NT2/D1 (cell line): ENCODE results near the gene DAB2IP.

ENCODE experiments used
- DNase-seq: peaks from one replicate; pipeline ENCODE4 v3.0.0-alpha.2; 2011; ENCODE audit warnings: low read depth, low spot score
- H3K27me3 ChIP-seq: 2 replicates; pipeline ENCODE4 v1.6.0; 2011; ENCODE audit warnings: mild to moderate bottlenecking; ENCODE audit not compliant: insufficient read length, insufficient read depth
- H3K36me3 ChIP-seq: 2 replicates; pipeline ENCODE4 v1.6.1; 2011; ENCODE audit warnings: mild to moderate bottlenecking, low read length, mixed read lengths; ENCODE audit not compliant: insufficient read depth, insufficient read length
- H3K4me1 ChIP-seq: 2 replicates; pipeline ENCODE4 v1.5.1; 2011; ENCODE audit not compliant: insufficient read depth, insufficient read length
- H3K4me3 ChIP-seq: 2 replicates; pipeline ENCODE4 v1.5.1; 2011; ENCODE audit warnings: low read depth; ENCODE audit not compliant: insufficient read length
- H3K9ac ChIP-seq: 2 replicates; pipeline ENCODE4 v1.6.0; 2011; ENCODE audit warnings: low read depth; ENCODE audit not compliant: insufficient read length
- H3K9me3 ChIP-seq: 2 replicates; pipeline ENCODE4 v1.5.1; 2011; ENCODE audit warnings: mild to moderate bottlenecking, low read length; ENCODE audit not compliant: insufficient read depth
- SUZ12 ChIP-seq: IDR thresholded peaks from 2 replicates; pipeline ENCODE4 v1.6.1; 2011; ENCODE audit not compliant: insufficient read length, insufficient read depth; ENCODE audit errors: extremely low read depth
- YY1 ChIP-seq: IDR thresholded peaks from 2 replicates; pipeline ENCODE4 v1.6.1; 2011; ENCODE audit not compliant: insufficient read length, insufficient read depth
- ZNF274 ChIP-seq: IDR thresholded peaks from 2 replicates; pipeline ENCODE4 v1.6.1; 2011; ENCODE audit warnings: mild to moderate bottlenecking, low read depth, low read length

DAB2IP gene

DNA sequence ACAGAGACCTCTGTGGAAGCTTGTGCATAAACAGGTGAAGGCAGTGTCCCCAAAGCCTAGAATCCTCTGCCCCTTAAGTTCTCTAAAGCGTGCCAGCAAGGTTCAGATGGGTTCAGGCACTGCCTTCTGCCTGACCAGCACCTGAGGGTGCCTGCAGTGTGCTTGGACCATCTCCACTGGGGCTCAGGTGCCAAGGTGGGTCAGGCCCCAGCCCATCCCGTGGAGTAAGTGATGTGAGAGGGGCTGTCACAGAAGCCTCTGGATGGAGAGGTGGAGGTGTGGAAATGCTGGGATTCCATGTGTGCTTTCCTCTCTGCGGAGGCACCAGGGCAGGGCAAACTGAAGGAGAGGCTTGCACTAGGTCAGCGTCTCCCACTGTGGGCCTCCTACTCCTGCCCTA lies 118.5 kb downstream of the DAB2IP start:
- no peaks in the 10 kb centered on the region for H3K9me3 ChIP-seq
- peaks cover 92% of the 10 kb centered on the region for H3K36me3 ChIP-seq
- H3K27me3 ChIP-seq, result no peaks in the 10 kb centered on the region
- no peaks in the 10 kb centered on the region for H3K4me1 ChIP-seq
- no peak overlapping the region for H3K4me3 ChIP-seq
- TF ChIP-seq ZNF274 (no peak), YY1 (no peak), SUZ12 (no peak)
- no peak for DNase-seq
- H3K9ac ChIP-seq, result no peak overlapping the region

GRCh38 chr9:121770415-121771273 lies 119.2 kb downstream of the DAB2IP start:
- Histone ChIP-seq H3K9ac (no peak overlapping the region), H3K36me3 (peaks cover 92% of the 10 kb centered on the region), H3K9me3 (no peaks in the 10 kb centered on the region), H3K27me3 (no peaks in the 10 kb centered on the region), H3K4me3 (no peak overlapping the region), H3K4me1 (no peaks in the 10 kb centered on the region)
- TF ChIP-seq SUZ12 (no peak), YY1 (no peak), ZNF274 (no peak)
- no peak for DNase-seq

GRCh38 chr9:121771418-121771817 lies 120.0 kb downstream of the DAB2IP start:
- peaks cover 92% of the 10 kb centered on the region for H3K36me3 ChIP-seq
- no peaks in the 10 kb centered on the region for H3K4me1 ChIP-seq
- H3K27me3 ChIP-seq, result no peaks in the 10 kb centered on the region
- no peak for DNase-seq
- no peak overlapping the region for H3K4me3 ChIP-seq
- H3K9ac ChIP-seq, result no peak overlapping the region
- TF ChIP-seq ZNF274, result no peak
- no peak for TF ChIP-seq SUZ12
- TF ChIP-seq YY1, result no peak
- no peaks in the 10 kb centered on the region for H3K9me3 ChIP-seq

GRCh38 chr9:121771851-121772599 lies 120.6 kb downstream of the DAB2IP start:
- Histone ChIP-seq H3K36me3 (peaks cover 92% of the 10 kb centered on the region), H3K4me1 (no peaks in the 10 kb centered on the region), H3K4me3 (no peak overlapping the region), H3K27me3 (no peaks in the 10 kb centered on the region), H3K9ac (no peak overlapping the region), H3K9me3 (no peaks in the 10 kb centered on the region)
- no peak for DNase-seq
- TF ChIP-seq SUZ12 (no peak), YY1 (no peak), ZNF274 (no peak)

- no peak overlapping the region for H3K4me3 ChIP-seq
- H3K9ac ChIP-seq, result no peak overlapping the region
- DNase-seq, result no peak
- H3K9me3 ChIP-seq, result no peaks in the 10 kb centered on the region
- H3K36me3 ChIP-seq, result peaks cover 89% of the 10 kb centered on the region
- TF ChIP-seq YY1, result no peak
- no peak for TF ChIP-seq ZNF274
- TF ChIP-seq SUZ12, result no peak
- H3K27me3 ChIP-seq, result no peaks in the 10 kb centered on the region
- H3K4me1 ChIP-seq, result no peaks in the 10 kb centered on the region
These were observed 121.3 kb downstream of the DAB2IP start for GRCh38 chr9:121772600-121773285.

DNA sequence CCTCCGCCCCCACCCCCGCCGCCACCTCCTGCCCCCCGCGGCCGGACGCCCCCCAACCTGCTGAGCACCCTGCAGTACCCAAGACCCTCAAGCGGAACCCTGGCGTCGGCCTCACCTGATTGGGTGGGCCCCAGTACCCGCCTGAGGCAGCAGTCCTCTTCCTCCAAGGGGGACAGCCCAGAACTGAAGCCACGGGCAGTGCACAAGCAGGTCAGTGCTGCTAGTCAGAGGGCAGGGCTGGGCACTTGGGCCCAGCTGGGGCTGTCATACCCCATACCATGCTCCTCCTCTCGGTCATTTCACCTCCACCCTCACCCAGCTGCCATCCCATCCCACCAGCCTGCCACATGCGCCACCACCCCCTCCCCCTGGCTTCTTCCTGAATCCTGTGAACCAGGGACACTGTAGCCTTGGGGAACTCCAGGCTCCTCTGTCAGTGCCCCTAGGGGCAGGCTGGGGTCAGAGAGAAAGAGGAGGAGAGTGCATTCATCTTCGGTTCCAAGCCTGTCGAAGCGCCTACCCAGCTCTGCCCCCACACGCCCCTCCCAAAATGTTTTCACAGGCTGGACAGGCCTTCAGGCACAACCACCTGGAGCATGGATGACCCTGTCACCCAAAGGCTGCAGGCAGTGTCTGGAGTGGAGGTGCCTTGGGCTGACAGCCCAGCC lies 122.0 kb downstream of the DAB2IP start:
- no peak overlapping the region for H3K9ac ChIP-seq
- DNase-seq, result no peak
- no peaks in the 10 kb centered on the region for H3K27me3 ChIP-seq
- H3K36me3 ChIP-seq, result peaks cover 82% of the 10 kb centered on the region
- 0 out of 2 replicates have a peak, but pooled peaks cover 3% of the 10 kb centered on the region for H3K9me3 ChIP-seq
- no peak overlapping the region for H3K4me3 ChIP-seq
- no peak for TF ChIP-seq YY1
- no peak for TF ChIP-seq ZNF274
- no peak for TF ChIP-seq SUZ12
- no peaks in the 10 kb centered on the region for H3K4me1 ChIP-seq
